GM12878 (cell line): ENCODE data around the gene ALKBH8. TPM values are rescaled to one million over a fixed set of nuclear protein-coding genes. Genes with fewer than 3 reads are reported as not detected.

Source experiments
- ATAC-seq: fragments of 200-7000 bp; cut with Tn5 transposase; 3 replicates; pipeline ENCODE4 v1.9.1; 2020; ENCODE audit warnings: mild to moderate bottlenecking, moderate library complexity
- BruUV-seq: library from RNA; stranded (reverse); fragments of 400-500 nt; replicated peaks from 2 replicates; lab custom pipeline; 2021; lab: Mats Ljungman, UMichigan
- CTCF ChIA-PET: fragments of 300-600 bp; sonication (Branson Sonifier 250); formaldehyde crosslinking; extraction: SDS; loops from one replicate; lab custom pipeline; 2021; ENCODE audit warnings: inconsistent platforms; lab: Yijun Ruan, JAX
- POLR2A ChIA-PET: fragments of 350-600 bp; formaldehyde crosslinking; extraction: SDS; loops from one replicate; lab custom pipeline; 2021; ENCODE audit warnings: inconsistent platforms; lab: Charles Lee
- RAD21 ChIA-PET: fragments of 300-600 bp; sonication (Branson Sonifier 250); formaldehyde crosslinking; loops from one replicate; lab custom pipeline; 2023; ENCODE audit warnings: antibody characterized with exemption; ENCODE audit not compliant: unreplicated experiment; lab: Charles Lee
- SMC1A ChIA-PET: fragments of 300-600 bp; sonication (Branson Sonifier 250); formaldehyde crosslinking; loops from one replicate; lab custom pipeline; 2023; ENCODE audit not compliant: unreplicated experiment, uncharacterized antibody; lab: Charles Lee
- DNase-seq: peaks from one replicate; pipeline ENCODE4 v3.0.0-alpha.2; 2011; ENCODE audit warnings: low read depth, low spot score
- FAIRE-seq: peaks from 3 replicates; lab custom pipeline; 2011; peaks lifted over from hg19 to GRCh38; lab: Jason Lieb, UNC
- H2AFZ ChIP-seq: 2 replicates; pipeline ENCODE4 v1.6.0; 2011; ENCODE audit warnings: low read depth, low read length, control low read depth; ENCODE audit not compliant: control insufficient read depth
- H3K27ac ChIP-seq: 2 replicates; pipeline ENCODE4 v1.5.1; 2011; ENCODE audit warnings: control low read depth; ENCODE audit not compliant: control insufficient read depth, insufficient read depth
- H3K27me3 ChIP-seq, 2 experiments: replicated peaks in 1 of 2; 2 replicates each; pipeline versions ENCODE4 v1.6.0 to v1.6.1; 2011; ENCODE audit warnings: low read length in 1 of 2; ENCODE audit not compliant: control insufficient read depth in 2 of 2, insufficient read depth in 2 of 2
- H3K36me3 ChIP-seq, 2 experiments: 2 replicates each; pipeline ENCODE4 v1.5.1; 2011; ENCODE audit warnings: low read length in 1 of 2; ENCODE audit not compliant: control insufficient read depth in 2 of 2, insufficient read depth in 2 of 2
- H3K4me1 ChIP-seq: 2 replicates; pipeline ENCODE4 v1.6.1; 2011; ENCODE audit warnings: mild to moderate bottlenecking, low read length, moderate library complexity, mixed read lengths; ENCODE audit not compliant: control insufficient read depth, insufficient read depth
- H3K4me2 ChIP-seq: 2 replicates; pipeline ENCODE4 v1.6.0; 2011; ENCODE audit warnings: control low read depth; ENCODE audit not compliant: control insufficient read depth, insufficient read depth
- H3K4me3 ChIP-seq: fragments of 200-600 bp; sonication (generic); 2 replicates; pipeline ENCODE4 v1.5.1; 2016
- H3K79me2 ChIP-seq: 2 replicates; pipeline ENCODE4 v1.6.0; 2011; ENCODE audit warnings: low read length; ENCODE audit not compliant: control insufficient read depth, insufficient read depth
- H3K9ac ChIP-seq: 2 replicates; pipeline ENCODE4 v1.8.0; 2011; ENCODE audit warnings: low read length, control low read depth, mixed read lengths; ENCODE audit not compliant: control insufficient read depth, insufficient read depth
- H3K9me3 ChIP-seq: replicated peaks from 3 replicates; pipeline ENCODE4 v1.5.1; 2011; ENCODE audit warnings: mild to moderate bottlenecking, low read length; ENCODE audit not compliant: control insufficient read depth, insufficient read depth
- H4K20me1 ChIP-seq: 2 replicates; pipeline ENCODE4 v1.6.0; 2011; ENCODE audit not compliant: control insufficient read depth, insufficient read depth
- CEBPB ChIP-seq, 2 experiments: fragments of 150-350 bp in 1 of 2; IDR thresholded peaks; 2 replicates each; pipeline ENCODE4 v1.6.1; 2012 to 2014; ENCODE audit warnings: low read depth in 2 of 2, low read length in 2 of 2, borderline replicate concordance in 1 of 2, inconsistent platforms in 1 of 2
- CEBPZ ChIP-seq: fragments of 150-350 bp; IDR thresholded peaks from 2 replicates; pipeline ENCODE4 v1.6.1; 2016; ENCODE audit warnings: low read depth, low read length
- CREB1 ChIP-seq: IDR thresholded peaks from 2 replicates; pipeline ENCODE4 v1.6.1; 2012; ENCODE audit warnings: low read depth, mild to moderate bottlenecking, inconsistent platforms
- EGR1 ChIP-seq, 2 experiments: IDR thresholded peaks; 1 replicate in 1 of 2; 2 replicates in 1 of 2; pipeline ENCODE4 v1.6.1; 2011 to 2012; ENCODE audit warnings: low read depth in 2 of 2, low read length in 2 of 2, borderline replicate concordance in 1 of 2, mild to moderate bottlenecking in 1 of 2, moderate library complexity in 1 of 2
- IKZF1 ChIP-seq: fragments of 450-650 bp; conservative IDR thresholded peaks from 2 replicates; pipeline ENCODE4 v1.6.1; 2017; ENCODE audit warnings: antibody characterized with exemption, mild to moderate bottlenecking
- KDM1A ChIP-seq: fragments of 200-600 bp; sonication (generic); IDR thresholded peaks from 2 replicates; pipeline ENCODE4 v1.6.1; 2016; ENCODE audit warnings: borderline replicate concordance
- SIX5 ChIP-seq: IDR thresholded peaks from 2 replicates; pipeline ENCODE4 v1.6.1; 2011; ENCODE audit warnings: mild to moderate bottlenecking, low read depth, low read length, moderate library complexity; ENCODE audit not compliant: severe bottlenecking
- SMARCA5 ChIP-seq: fragments of 450-650 bp; IDR thresholded peaks from 2 replicates; pipeline ENCODE4 v1.6.1; 2017; ENCODE audit warnings: mild to moderate bottlenecking
- TBL1XR1 ChIP-seq: IDR thresholded peaks from 2 replicates; pipeline ENCODE4 v1.6.1; 2012; ENCODE audit warnings: low read depth, low read length, improper control_type of control experiment
- WGBS: methylation state at CpG from one replicate; pipeline ENCODE4 v1.1.6; 2016; ENCODE audit warnings: low lambda C conversion rate; ENCODE audit not compliant: insufficient replicate concordance, insufficient coverage; ENCODE audit errors: missing lambda C conversion rate; 5-methylcytosine and 5-hydroxymethylcytosine counted together
- in situ Hi-C: fragments of 300-500 bp; cut with MboI; formaldehyde crosslinking; loops from 9 replicates; pipeline ENCODE4 v1.14.3; 2018; ENCODE audit warnings: mixed read lengths
- intact Hi-C: fragments of 100-400 bp; cut with micrococcal nuclease; formaldehyde crosslinking; loops from one replicate; pipeline ENCODE4 v1.14.2; 2022; ENCODE audit not compliant: unreplicated experiment
- polyA plus RNA-seq, 11 experiments: library from polyadenylated mRNA; depleted of rRNA in 4 of 11; unstranded in 6 of 11; stranded (reverse) in 5 of 11; fragments of >200 nt; fragmentation: Nextera tagmentation in 4 of 11; fragmentation: Illumina TruSeq in 1 of 11; extraction: Ambion mirVana in 4 of 11; extraction: Trizol in 1 of 11; gene quantifications; 1 replicate in 1 of 11; 2 replicates in 10 of 11; pipeline versions ENCODE4 v1.2.1 to v1.2.3, GENCODE V29; 2011 to 2016; ENCODE audit warnings: inconsistent platforms in 2 of 11, missing spikeins in 2 of 11, low read depth in 1 of 11
- total RNA-seq, 4 experiments: library from RNA; depleted of rRNA in 3 of 4; stranded (reverse); fragments of >200 nt in 3 of 4; fragmentation: Illumina TruSeq in 1 of 4; extraction: Trizol in 1 of 4; gene quantifications; 2 replicates each; pipeline versions ENCODE4 v1.2.1 to v1.2.3, GENCODE V29; 2013 to 2021
- TF ChIP-seq, protein P1 (sequence below): fragments of 450-650 bp; IDR thresholded peaks from 2 replicates; pipeline ENCODE4 v1.6.1; 2018; ENCODE audit warnings: borderline replicate concordance, mild to moderate bottlenecking; ENCODE audit not compliant: partially characterized antibody
- TF ChIP-seq, protein P2 (sequence below): fragments of 450-650 bp; IDR thresholded peaks from 2 replicates; pipeline ENCODE4 v1.6.1; 2017; ENCODE audit warnings: antibody characterized with exemption, mild to moderate bottlenecking, moderate library complexity

The ALKBH8 gene
- total and polyA plus RNA-seq, 10 of the 15 experiments (the other 5 are each of a cell fraction or from before 2014, with no cell fraction given) = 4.6 to 13.1 (median 9.5) TPM

DNA sequence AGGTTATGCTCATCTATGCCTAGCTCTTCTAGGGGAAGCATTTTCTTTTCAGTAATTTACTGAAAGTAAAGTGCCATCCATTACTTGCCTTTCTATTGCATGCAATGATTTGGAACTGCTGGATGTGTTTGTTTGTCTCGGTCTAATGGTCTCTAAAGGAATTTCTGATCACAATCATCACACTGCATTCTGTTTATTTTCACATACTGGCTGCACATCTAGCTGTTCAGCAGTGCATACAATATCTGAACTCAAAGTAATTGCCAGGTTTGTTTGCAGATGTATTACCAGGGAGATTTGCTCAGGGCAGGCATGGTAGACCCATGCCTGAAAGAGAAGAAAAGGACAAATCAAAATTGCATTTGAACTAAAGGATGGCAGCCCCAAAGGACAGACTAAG lies 71.5 kb downstream of the ALKBH8 start (continued):
- no peak for TF ChIP-seq CEBPZ
- TF ChIP-seq EGR1 (IDR thresholded peaks at IDR 0.05; ENCODE audit: borderline replicate concordance in 1 of 2, low read depth in 2 of 2, low read length in 2 of 2) = no peak

GRCh38 chr11:107493117-107493516 lies 72.4 kb downstream of the ALKBH8 start:
- no peak for ATAC-seq
- ChIA-PET POLR2A (no interaction called here), CTCF (no interaction called here), RAD21 (no interaction called here), SMC1A (no interaction called here)
- Histone ChIP-seq H3K4me2 (no peak overlapping the region), H4K20me1 (no peaks in the 10 kb centered on the region), H3K4me1 (no peaks in the 10 kb centered on the region), H3K36me3 (no peaks in the 10 kb centered on the region), H3K27me3 (no peaks in the 10 kb centered on the region), H3K9me3 (no peaks in the 10 kb centered on the region), H3K27ac (no peak overlapping the region), H3K79me2 (no peaks in the 10 kb centered on the region), H2AFZ (no peak overlapping the region), H3K9ac (no peak overlapping the region), H3K4me3 (no peak overlapping the region)
- no peak for FAIRE-seq
- no peak for DNase-seq
- 100% methylated on average over 1 of the region's 1 CpG for WGBS
- BruUV-seq = no TSS peak
- intact Hi-C loops = no loop called here
- in situ Hi-C loops = no loop called here
- TF ChIP-seq, protein P1, sequence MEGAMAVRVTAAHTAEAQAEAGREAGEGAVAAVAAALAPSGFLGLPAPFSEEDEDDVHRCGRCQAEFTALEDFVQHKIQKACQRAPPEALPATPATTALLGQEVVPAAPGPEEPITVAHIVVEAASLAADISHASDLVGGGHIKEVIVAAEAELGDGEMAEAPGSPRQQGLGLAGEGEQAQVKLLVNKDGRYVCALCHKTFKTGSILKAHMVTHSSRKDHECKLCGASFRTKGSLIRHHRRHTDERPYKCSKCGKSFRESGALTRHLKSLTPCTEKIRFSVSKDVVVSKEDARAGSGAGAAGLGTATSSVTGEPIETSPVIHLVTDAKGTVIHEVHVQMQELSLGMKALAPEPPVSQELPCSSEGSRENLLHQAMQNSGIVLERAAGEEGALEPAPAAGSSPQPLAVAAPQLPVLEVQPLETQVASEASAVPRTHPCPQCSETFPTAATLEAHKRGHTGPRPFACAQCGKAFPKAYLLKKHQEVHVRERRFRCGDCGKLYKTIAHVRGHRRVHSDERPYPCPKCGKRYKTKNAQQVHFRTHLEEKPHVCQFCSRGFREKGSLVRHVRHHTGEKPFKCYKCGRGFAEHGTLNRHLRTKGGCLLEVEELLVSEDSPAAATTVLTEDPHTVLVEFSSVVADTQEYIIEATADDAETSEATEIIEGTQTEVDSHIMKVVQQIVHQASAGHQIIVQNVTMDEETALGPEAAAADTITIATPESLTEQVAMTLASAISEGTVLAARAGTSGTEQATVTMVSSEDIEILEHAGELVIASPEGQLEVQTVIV = no peak
- TF ChIP-seq SMARCA5 (no peak), SIX5 (no peak), KDM1A (no peak), CEBPB (IDR thresholded peaks at IDR 0.05; ENCODE audit: borderline replicate concordance in 1 of 2, low read depth in 2 of 2, low read length in 2 of 2) (no peak), IKZF1 (no peak), CREB1 (no peak), TBL1XR1 (no peak)
- TF ChIP-seq, protein P2, sequence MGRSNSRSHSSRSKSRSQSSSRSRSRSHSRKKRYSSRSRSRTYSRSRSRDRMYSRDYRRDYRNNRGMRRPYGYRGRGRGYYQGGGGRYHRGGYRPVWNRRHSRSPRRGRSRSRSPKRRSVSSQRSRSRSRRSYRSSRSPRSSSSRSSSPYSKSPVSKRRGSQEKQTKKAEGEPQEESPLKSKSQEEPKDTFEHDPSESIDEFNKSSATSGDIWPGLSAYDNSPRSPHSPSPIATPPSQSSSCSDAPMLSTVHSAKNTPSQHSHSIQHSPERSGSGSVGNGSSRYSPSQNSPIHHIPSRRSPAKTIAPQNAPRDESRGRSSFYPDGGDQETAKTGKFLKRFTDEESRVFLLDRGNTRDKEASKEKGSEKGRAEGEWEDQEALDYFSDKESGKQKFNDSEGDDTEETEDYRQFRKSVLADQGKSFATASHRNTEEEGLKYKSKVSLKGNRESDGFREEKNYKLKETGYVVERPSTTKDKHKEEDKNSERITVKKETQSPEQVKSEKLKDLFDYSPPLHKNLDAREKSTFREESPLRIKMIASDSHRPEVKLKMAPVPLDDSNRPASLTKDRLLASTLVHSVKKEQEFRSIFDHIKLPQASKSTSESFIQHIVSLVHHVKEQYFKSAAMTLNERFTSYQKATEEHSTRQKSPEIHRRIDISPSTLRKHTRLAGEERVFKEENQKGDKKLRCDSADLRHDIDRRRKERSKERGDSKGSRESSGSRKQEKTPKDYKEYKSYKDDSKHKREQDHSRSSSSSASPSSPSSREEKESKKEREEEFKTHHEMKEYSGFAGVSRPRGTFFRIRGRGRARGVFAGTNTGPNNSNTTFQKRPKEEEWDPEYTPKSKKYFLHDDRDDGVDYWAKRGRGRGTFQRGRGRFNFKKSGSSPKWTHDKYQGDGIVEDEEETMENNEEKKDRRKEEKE = no peak
